Suppressor macrophage treated with lipopolysaccharide for 4 hours (primary cell): ENCODE measurements around the gene WWOX.

Experiments used
- DNase-seq: peaks from one replicate; pipeline ENCODE4 v3.0.0-alpha.2; 2020

WWOX gene

GRCh38 chr16:78987666-78988065, 888.2 kb downstream of the WWOX start:
- no peak for DNase-seq

- DNase-seq: no peak
Observed at GRCh38 chr16:78988361-78988969, 889.0 kb downstream of the WWOX start.

GRCh38 chr16:78990309-78990701, 890.9 kb downstream of the WWOX start:
- no peak for DNase-seq

- no peak for DNase-seq
Observed at GRCh38 chr16:78992001-78992400, 892.5 kb downstream of the WWOX start.

- DNase-seq: no peak
Observed at GRCh38 chr16:78993346-78993745, 893.9 kb downstream of the WWOX start.

GRCh38 chr16:78994135-78994745, 894.8 kb downstream of the WWOX start:
- no peak for DNase-seq

- DNase-seq: no peak
Observed at GRCh38 chr16:78995441-78995840, 896.0 kb downstream of the WWOX start.

- no peak for DNase-seq
Observed at GRCh38 chr16:78996790-78997189, 897.3 kb downstream of the WWOX start.

- DNase-seq: peak; percentile 21
Observed at GRCh38 chr16:78998879-78999278, 899.4 kb downstream of the WWOX start.

- peak; percentile 27 for DNase-seq
Observed at GRCh38 chr16:79001156-79001967, 901.9 kb downstream of the WWOX start.

- no peak for DNase-seq
Observed at GRCh38 chr16:79003026-79003609, 903.7 kb downstream of the WWOX start.

- DNase-seq: no peak
Observed at GRCh38 chr16:79004309-79004708, 904.9 kb downstream of the WWOX start.

- peak; percentile 32 for DNase-seq
Observed at GRCh38 chr16:79005096-79005495, 905.6 kb downstream of the WWOX start.

- no peak for DNase-seq
Observed at GRCh38 chr16:79006206-79006605, 906.8 kb downstream of the WWOX start.

- peak; percentile 83 for DNase-seq
Observed at GRCh38 chr16:79006765-79007164, 907.3 kb downstream of the WWOX start.

GRCh38 chr16:79007614-79008013, 908.2 kb downstream of the WWOX start:
- peak; percentile 72 for DNase-seq

GRCh38 chr16:79008036-79008868, 908.8 kb downstream of the WWOX start:
- peak; percentile 56 for DNase-seq

GRCh38 chr16:79008869-79009179, 909.4 kb downstream of the WWOX start:
- DNase-seq: no peak

- peak; percentile 29 for DNase-seq
Observed at GRCh38 chr16:79009896-79010295, 910.4 kb downstream of the WWOX start.

- DNase-seq: no peak
Observed at GRCh38 chr16:79011282-79011681, 911.8 kb downstream of the WWOX start.

- no peak for DNase-seq
Observed at GRCh38 chr16:79012671-79013434, 913.4 kb downstream of the WWOX start.
